Measurements from ENCODE around the gene PTTG1.

PTTG1 gene

DNA sequence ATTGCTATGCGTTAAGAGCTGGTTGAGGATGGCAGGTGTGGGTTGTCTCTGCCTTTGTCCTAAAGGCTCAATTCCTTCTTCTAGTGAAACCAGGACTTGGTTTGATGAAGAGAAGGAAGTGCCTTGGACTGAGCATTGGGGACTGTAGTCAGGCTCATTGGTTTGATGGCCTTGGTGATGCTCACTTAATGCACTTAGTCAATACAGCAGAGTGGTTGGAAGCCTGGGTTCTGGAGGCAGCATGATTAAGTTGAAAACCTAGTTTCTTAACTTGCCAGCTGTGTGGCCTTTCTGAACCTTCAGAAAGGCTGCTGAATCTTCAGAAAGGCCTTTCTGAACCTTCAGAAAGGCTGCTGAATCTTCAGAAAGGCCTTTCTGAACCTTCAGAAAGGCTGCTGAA is 52.4 kb downstream of the PTTG1 start:
- H3K4me1 ChIP-seq (ENCODE audit: control insufficient read depth in 2 of 2, insufficient read depth in 1 of 2, low read depth in 1 of 2, low read length in 2 of 2): no peaks in the 10 kb centered on the region
- H3K4me3 ChIP-seq (ENCODE audit: low read length in 2 of 2): no peak overlapping the region
- no peak overlapping the region for H4K91ac ChIP-seq (ENCODE audit: low read depth, low read length, poor library complexity)
- H3K14ac ChIP-seq (ENCODE audit: low read length): no peak overlapping the region
- H3K9me3 ChIP-seq (replicated peaks in 1 of 2; ENCODE audit: control insufficient read depth in 2 of 2, insufficient read depth in 1 of 2, low read depth in 1 of 2, low read length in 2 of 2): no peaks in the 10 kb centered on the region
- H3K4me2 ChIP-seq (ENCODE audit: insufficient read depth, low read length, poor library complexity, severe bottlenecking): no peak overlapping the region
- no peaks in the 10 kb centered on the region for H3K36me3 ChIP-seq (replicated peaks in 1 of 2; ENCODE audit: control insufficient read depth in 2 of 2, insufficient read depth in 2 of 2, low read length in 2 of 2)
- H2BK15ac ChIP-seq (ENCODE audit: low read length): no peak overlapping the region
- H3K27me3 ChIP-seq (ENCODE audit: control insufficient read depth in 3 of 3, insufficient read depth in 3 of 3, low read depth in 1 of 3, low read length in 3 of 3): peaks cover 0 to 8% (median 0%) of the 10 kb centered on the region in 3 experiments
- WGBS, 2 donors (ENCODE audit: extremely low coverage in 2 of 2, insufficient read length in 2 of 2, insufficient replicate concordance in 1 of 2): no CpG with 5 or more reads among the region's 1 CpG
- no peak overlapping the region for H3K9ac ChIP-seq (ENCODE audit: low read depth, low read length, poor library complexity)
- no peak overlapping the region for H3K27ac ChIP-seq (replicated peaks; ENCODE audit: low read length)
- H3K23ac ChIP-seq (ENCODE audit: low read depth, low read length, poor library complexity): no peak overlapping the region
- DNase-seq (ENCODE audit: low spot score): no peak
- no peak overlapping the region for H4K8ac ChIP-seq (ENCODE audit: low read depth, low read length)
- no peak overlapping the region for H2BK12ac ChIP-seq (ENCODE audit: low read length)
- no peak overlapping the region for H3K4ac ChIP-seq (ENCODE audit: low read length)
- H3K79me1 ChIP-seq (ENCODE audit: low read depth, low read length): no peaks in the 10 kb centered on the region
- no peak overlapping the region for H2AK5ac ChIP-seq (ENCODE audit: low read depth, low read length)
- H2AFZ ChIP-seq (ENCODE audit: low read length): no peak overlapping the region
- no peak overlapping the region for H3K18ac ChIP-seq (ENCODE audit: low read length)
- no peak overlapping the region for H2BK120ac ChIP-seq (ENCODE audit: low read depth, low read length)
- no peak overlapping the region for H2BK5ac ChIP-seq (ENCODE audit: low read length)

DNA sequence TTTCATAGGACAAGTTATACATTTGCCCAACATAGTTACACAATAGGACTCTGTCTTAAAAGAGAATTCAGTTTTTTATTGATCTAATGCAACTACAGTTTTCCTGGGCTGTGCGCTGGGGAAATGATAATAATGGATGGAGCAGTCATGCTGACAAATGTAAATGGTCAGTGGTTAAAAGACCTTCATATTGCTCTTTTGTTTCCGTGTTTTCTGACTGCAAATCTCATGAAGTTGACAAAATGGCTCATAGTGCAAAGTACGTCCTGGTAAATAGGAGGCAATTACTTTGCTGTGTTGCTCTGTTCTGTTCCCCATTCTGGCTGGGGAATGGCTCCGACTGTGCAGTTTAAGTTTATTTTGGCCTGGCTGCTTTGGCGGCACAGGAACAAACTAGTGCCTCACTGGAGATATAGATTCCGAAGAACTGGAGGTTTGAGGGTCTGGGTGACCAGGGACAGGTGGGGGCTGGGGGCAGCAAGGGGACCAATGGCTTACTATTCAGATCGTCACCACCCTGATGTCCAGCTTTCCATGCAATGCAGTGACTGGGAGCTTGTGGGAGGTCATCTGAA is 54.3 kb downstream of the PTTG1 start:
- Histone ChIP-seq H2BK5ac (ENCODE audit: low read length) (no peak overlapping the region), H3K4ac (ENCODE audit: low read length) (no peak overlapping the region), H3K23ac (ENCODE audit: low read depth, low read length, poor library complexity) (no peak overlapping the region), H3K27me3 (ENCODE audit: control insufficient read depth in 3 of 3, insufficient read depth in 3 of 3, low read depth in 1 of 3, low read length in 3 of 3) (peaks cover 0 to 5% (median 0%) of the 10 kb centered on the region in 3 experiments), H2AK5ac (ENCODE audit: low read depth, low read length) (no peak overlapping the region), H2BK120ac (ENCODE audit: low read depth, low read length) (no peak overlapping the region), H3K27ac (replicated peaks; ENCODE audit: low read length) (no peak overlapping the region), H2AFZ (ENCODE audit: low read length) (no peak overlapping the region), H3K9me3 (replicated peaks in 1 of 2; ENCODE audit: control insufficient read depth in 2 of 2, insufficient read depth in 1 of 2, low read depth in 1 of 2, low read length in 2 of 2) (no peaks in the 10 kb centered on the region), H2BK12ac (ENCODE audit: low read length) (no peak overlapping the region), H4K8ac (ENCODE audit: low read depth, low read length) (no peak overlapping the region), H3K9ac (ENCODE audit: low read depth, low read length, poor library complexity) (no peak overlapping the region), H3K14ac (ENCODE audit: low read length) (no peak overlapping the region), H3K4me3 (ENCODE audit: low read length in 2 of 2) (no peak overlapping the region), H3K36me3 (replicated peaks in 1 of 2; ENCODE audit: control insufficient read depth in 2 of 2, insufficient read depth in 2 of 2, low read length in 2 of 2) (no peaks in the 10 kb centered on the region), H4K91ac (ENCODE audit: low read depth, low read length, poor library complexity) (no peak overlapping the region), H3K79me1 (ENCODE audit: low read depth, low read length) (no peaks in the 10 kb centered on the region), H2BK15ac (ENCODE audit: low read length) (no peak overlapping the region), H3K18ac (ENCODE audit: low read length) (no peak overlapping the region), H3K4me1 (ENCODE audit: control insufficient read depth in 2 of 2, insufficient read depth in 1 of 2, low read depth in 1 of 2, low read length in 2 of 2) (no peaks in the 10 kb centered on the region), H3K4me2 (ENCODE audit: insufficient read depth, low read length, poor library complexity, severe bottlenecking) (no peak overlapping the region)
- WGBS, 2 donors (ENCODE audit: extremely low coverage in 2 of 2, insufficient read length in 2 of 2, insufficient replicate concordance in 1 of 2): no CpG with 5 or more reads among the region's 7 CpGs
- no peak for DNase-seq (ENCODE audit: low spot score)

DNA sequence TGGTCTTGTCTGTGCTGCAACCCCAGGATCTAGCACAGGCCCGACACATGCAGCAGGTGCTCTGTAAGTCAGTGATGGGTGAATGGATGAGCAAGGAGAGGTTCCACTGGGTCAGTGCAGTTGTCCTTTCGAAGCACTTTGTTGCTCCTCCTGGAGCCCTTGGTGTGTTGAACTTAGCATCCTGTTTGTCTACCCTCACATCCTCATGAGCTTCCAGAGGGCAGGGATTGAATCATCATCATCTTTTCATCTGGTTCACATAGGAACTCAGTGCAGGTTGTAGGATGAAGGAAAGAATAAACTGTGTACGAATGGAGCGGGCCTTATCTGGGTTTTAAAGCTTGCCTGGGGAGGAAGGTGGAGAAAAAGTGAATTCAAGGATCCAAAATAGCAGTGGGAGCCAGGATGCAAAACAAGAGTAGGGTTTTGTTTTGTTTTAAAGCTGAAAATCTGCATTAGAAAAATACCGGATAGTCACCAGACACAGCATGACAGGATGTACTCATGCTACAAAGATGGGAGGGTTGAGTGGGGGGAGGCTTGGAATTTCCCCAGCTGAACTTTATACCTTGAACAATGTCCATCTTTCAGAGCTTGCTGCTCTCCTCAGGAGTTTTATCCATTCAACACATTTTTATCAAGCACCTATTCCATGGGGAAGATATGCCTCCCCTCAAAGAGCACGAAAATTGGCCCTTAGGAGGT is 55.8 kb downstream of the PTTG1 start:
- no CpG with 5 or more reads among the region's 6 CpGs for WGBS, 2 donors (ENCODE audit: extremely low coverage in 2 of 2, insufficient read length in 2 of 2, insufficient replicate concordance in 1 of 2)
- H3K4me1 ChIP-seq (ENCODE audit: control insufficient read depth in 2 of 2, insufficient read depth in 1 of 2, low read depth in 1 of 2, low read length in 2 of 2): no peaks in the 10 kb centered on the region

DNA sequence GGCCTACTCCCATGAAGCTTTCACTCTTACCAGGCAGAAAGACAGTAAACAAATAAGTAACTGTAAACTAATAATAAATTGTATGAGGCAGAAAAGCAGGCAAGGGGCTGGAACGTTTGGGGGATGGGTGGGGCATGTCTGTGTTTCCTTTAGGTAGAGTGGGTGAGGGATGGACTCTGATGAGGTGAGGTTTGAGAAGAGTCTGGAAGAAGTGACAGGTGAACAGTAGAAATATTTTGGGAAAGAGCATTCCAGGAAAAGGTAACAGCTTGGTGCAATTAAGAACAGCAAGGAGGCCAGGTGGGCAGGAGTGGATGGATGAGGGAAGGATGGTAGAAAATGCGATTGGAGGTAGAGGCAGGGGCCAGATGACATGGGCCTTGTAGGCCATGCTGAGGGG is 56.5 kb downstream of the PTTG1 start:
- no peak overlapping the region for H3K14ac ChIP-seq (ENCODE audit: low read length)
- H3K27ac ChIP-seq (replicated peaks; ENCODE audit: low read length): no peak overlapping the region
- no peak overlapping the region for H3K4me3 ChIP-seq (ENCODE audit: low read length in 2 of 2)
- no peaks in the 10 kb centered on the region for H3K9me3 ChIP-seq (replicated peaks in 1 of 2; ENCODE audit: control insufficient read depth in 2 of 2, insufficient read depth in 1 of 2, low read depth in 1 of 2, low read length in 2 of 2)
- no peak overlapping the region for H2BK5ac ChIP-seq (ENCODE audit: low read length)
- no peak overlapping the region for H3K4ac ChIP-seq (ENCODE audit: low read length)
- no peak overlapping the region for H2AK5ac ChIP-seq (ENCODE audit: low read depth, low read length)
- H3K23ac ChIP-seq (ENCODE audit: low read depth, low read length, poor library complexity): no peak overlapping the region
- no peak overlapping the region for H2BK15ac ChIP-seq (ENCODE audit: low read length)
- H4K91ac ChIP-seq (ENCODE audit: low read depth, low read length, poor library complexity): no peak overlapping the region
- H3K9ac ChIP-seq (ENCODE audit: low read depth, low read length, poor library complexity): no peak overlapping the region
- DNase-seq (ENCODE audit: low spot score): no peak
- peaks cover 0 to 5% (median 0%) of the 10 kb centered on the region in 3 experiments for H3K27me3 ChIP-seq (ENCODE audit: control insufficient read depth in 3 of 3, insufficient read depth in 3 of 3, low read depth in 1 of 3, low read length in 3 of 3)
- H3K18ac ChIP-seq (ENCODE audit: low read length): no peak overlapping the region
- H4K8ac ChIP-seq (ENCODE audit: low read depth, low read length): no peak overlapping the region
- no peak overlapping the region for H2BK120ac ChIP-seq (ENCODE audit: low read depth, low read length)
- H3K4me1 ChIP-seq (ENCODE audit: control insufficient read depth in 2 of 2, insufficient read depth in 1 of 2, low read depth in 1 of 2, low read length in 2 of 2): no peaks in the 10 kb centered on the region
- no peak overlapping the region for H3K4me2 ChIP-seq (ENCODE audit: insufficient read depth, low read length, poor library complexity, severe bottlenecking)
- H3K79me1 ChIP-seq (ENCODE audit: low read depth, low read length): no peaks in the 10 kb centered on the region
- H3K36me3 ChIP-seq (replicated peaks in 1 of 2; ENCODE audit: control insufficient read depth in 2 of 2, insufficient read depth in 2 of 2, low read length in 2 of 2): no peaks in the 10 kb centered on the region
- no peak overlapping the region for H2AFZ ChIP-seq (ENCODE audit: low read length)
- WGBS, 2 donors (ENCODE audit: extremely low coverage in 2 of 2, insufficient read length in 2 of 2, insufficient replicate concordance in 1 of 2): no CpG with 5 or more reads among the region's 2 CpGs
- H2BK12ac ChIP-seq (ENCODE audit: low read length): no peak overlapping the region

More for the DNA sequence above, 55.8 kb downstream of the PTTG1 start:
- Histone ChIP-seq H3K9ac (ENCODE audit: low read depth, low read length, poor library complexity) (no peak overlapping the region), H3K4ac (ENCODE audit: low read length) (no peak overlapping the region), H3K36me3 (replicated peaks in 1 of 2; ENCODE audit: control insufficient read depth in 2 of 2, insufficient read depth in 2 of 2, low read length in 2 of 2) (no peaks in the 10 kb centered on the region), H2BK5ac (ENCODE audit: low read length) (no peak overlapping the region), H3K4me2 (ENCODE audit: insufficient read depth, low read length, poor library complexity, severe bottlenecking) (no peak overlapping the region), H3K14ac (ENCODE audit: low read length) (no peak overlapping the region), H3K4me3 (ENCODE audit: low read length in 2 of 2) (no peak overlapping the region), H4K91ac (ENCODE audit: low read depth, low read length, poor library complexity) (no peak overlapping the region), H3K27me3 (ENCODE audit: control insufficient read depth in 3 of 3, insufficient read depth in 3 of 3, low read depth in 1 of 3, low read length in 3 of 3) (peaks cover 0 to 5% (median 0%) of the 10 kb centered on the region in 3 experiments), H3K9me3 (replicated peaks in 1 of 2; ENCODE audit: control insufficient read depth in 2 of 2, insufficient read depth in 1 of 2, low read depth in 1 of 2, low read length in 2 of 2) (no peaks in the 10 kb centered on the region), H2BK120ac (ENCODE audit: low read depth, low read length) (no peak overlapping the region), H2BK12ac (ENCODE audit: low read length) (no peak overlapping the region), H2BK15ac (ENCODE audit: low read length) (no peak overlapping the region), H3K23ac (ENCODE audit: low read depth, low read length, poor library complexity) (no peak overlapping the region), H2AFZ (ENCODE audit: low read length) (no peak overlapping the region), H2AK5ac (ENCODE audit: low read depth, low read length) (no peak overlapping the region), H3K18ac (ENCODE audit: low read length) (no peak overlapping the region), H3K27ac (replicated peaks; ENCODE audit: low read length) (no peak overlapping the region), H3K79me1 (ENCODE audit: low read depth, low read length) (no peaks in the 10 kb centered on the region), H4K8ac (ENCODE audit: low read depth, low read length) (no peak overlapping the region)
- no peak for DNase-seq (ENCODE audit: low spot score)
